GM12878 (cell line): ENCODE data around the gene STX4. TPM values are rescaled to one million over a fixed set of nuclear protein-coding genes. Genes with fewer than 3 reads are reported as not detected.
A peak's percentile ranks its signal among the peaks of the same experiment; 100 is the strongest.

ENCODE experiments used
- BCL11A ChIP-seq: IDR thresholded peaks from 2 replicates; pipeline ENCODE4 v1.6.1; 2011; ENCODE audit warnings: low read depth, low read length
- CBFB ChIP-seq: IDR thresholded peaks from 2 replicates; pipeline ENCODE4 v1.6.1; 2016; ENCODE audit warnings: antibody characterized with exemption, low read depth
- CEBPZ ChIP-seq: fragments of 150-350 bp; IDR thresholded peaks from 2 replicates; pipeline ENCODE4 v1.6.1; 2016; ENCODE audit warnings: low read depth, low read length
- CHD2 ChIP-seq: IDR thresholded peaks from 2 replicates; pipeline ENCODE4 v1.6.1; 2011; ENCODE audit warnings: low read depth, low read length, improper control_type of control experiment, borderline replicate concordance
- CREM ChIP-seq: IDR thresholded peaks from 2 replicates; pipeline ENCODE4 v1.6.1; 2014; ENCODE audit warnings: antibody characterized with exemption, low read depth
- CUX1 ChIP-seq: IDR thresholded peaks from 2 replicates; pipeline ENCODE4 v1.6.1; 2012; ENCODE audit warnings: improper control_type of control experiment, low read depth, low read length; ENCODE audit not compliant: insufficient replicate concordance
- FOXK2 ChIP-seq: fragments of 450-650 bp; IDR thresholded peaks from 2 replicates; pipeline ENCODE4 v1.6.1; 2017; ENCODE audit warnings: mild to moderate bottlenecking, moderate library complexity
- JUNB ChIP-seq: IDR thresholded peaks from 2 replicates; pipeline ENCODE4 v1.6.1; 2016; ENCODE audit warnings: antibody characterized with exemption, mild to moderate bottlenecking
- JUND ChIP-seq: IDR thresholded peaks from 2 replicates; pipeline ENCODE4 v1.6.1; 2012; ENCODE audit warnings: low read depth, mild to moderate bottlenecking, low read length, improper control_type of control experiment, moderate library complexity
- KDM1A ChIP-seq: fragments of 200-600 bp; sonication (generic); IDR thresholded peaks from 2 replicates; pipeline ENCODE4 v1.6.1; 2016; ENCODE audit warnings: borderline replicate concordance
- MEF2A ChIP-seq: IDR thresholded peaks from 2 replicates; pipeline ENCODE4 v1.6.1; 2011; ENCODE audit warnings: low read depth, mild to moderate bottlenecking, low read length, moderate library complexity; ENCODE audit not compliant: insufficient read depth
- MEF2B ChIP-seq: fragments of 450-650 bp; IDR thresholded peaks from 2 replicates; pipeline ENCODE4 v1.6.1; 2018; ENCODE audit warnings: mild to moderate bottlenecking, moderate library complexity; ENCODE audit not compliant: partially characterized antibody, poor library complexity, severe bottlenecking
- MLLT1 ChIP-seq: fragments of 450-650 bp; IDR thresholded peaks from 2 replicates; pipeline ENCODE4 v1.6.1; 2016; ENCODE audit warnings: mild to moderate bottlenecking
- MXI1 ChIP-seq: fragments of 150-350 bp; IDR thresholded peaks from 2 replicates; pipeline ENCODE4 v1.6.1; 2011; ENCODE audit warnings: low read depth, mild to moderate bottlenecking, inconsistent platforms, low read length, improper control_type of control experiment
- PML ChIP-seq: IDR thresholded peaks from 2 replicates; pipeline ENCODE4 v1.6.1; 2012; ENCODE audit warnings: low read length, inconsistent platforms
- POLR2AphosphoS2 ChIP-seq: IDR thresholded peaks from 2 replicates; pipeline ENCODE4 v1.6.1; 2011; ENCODE audit warnings: low read depth, mild to moderate bottlenecking, low read length, improper control_type of control experiment, moderate library complexity
- RAD21 ChIP-seq: IDR thresholded peaks from 2 replicates; pipeline ENCODE4 v1.6.1; 2011; ENCODE audit warnings: mild to moderate bottlenecking, low read depth, low read length, moderate library complexity; ENCODE audit not compliant: insufficient read depth
- SMAD1 ChIP-seq: fragments of 450-650 bp; IDR thresholded peaks from 2 replicates; pipeline ENCODE4 v1.6.1; 2018; ENCODE audit warnings: mild to moderate bottlenecking, low read depth; ENCODE audit not compliant: partially characterized antibody
- SP1 ChIP-seq: IDR thresholded peaks from one replicate; pipeline ENCODE4 v1.6.1; 2011; ENCODE audit warnings: low read depth, low read length
- SREBF2 ChIP-seq: IDR thresholded peaks from 2 replicates; pipeline ENCODE4 v1.6.1; 2012; ENCODE audit warnings: mild to moderate bottlenecking, low read length
- TCF12 ChIP-seq: IDR thresholded peaks from 2 replicates; pipeline ENCODE4 v1.6.1; 2011; ENCODE audit warnings: low read depth, mild to moderate bottlenecking, low read length
- WRNIP1 ChIP-seq: IDR thresholded peaks from 2 replicates; pipeline ENCODE4 v1.6.1; 2011; ENCODE audit warnings: low read depth, low read length, improper control_type of control experiment, borderline replicate concordance
- YY1 ChIP-seq: IDR thresholded peaks from 2 replicates; pipeline ENCODE4 v1.6.1; 2011; ENCODE audit warnings: low read depth, mild to moderate bottlenecking, low read length
- ZZZ3 ChIP-seq: IDR thresholded peaks from 2 replicates; pipeline ENCODE4 v1.6.1; 2011; ENCODE audit warnings: low read depth; ENCODE audit not compliant: control insufficient read depth, insufficient read length
- polyA plus RNA-seq, 11 experiments: library from polyadenylated mRNA; depleted of rRNA in 4 of 11; unstranded in 6 of 11; stranded (reverse) in 5 of 11; fragments of >200 nt; fragmentation: Nextera tagmentation in 4 of 11; fragmentation: Illumina TruSeq in 1 of 11; extraction: Ambion mirVana in 4 of 11; extraction: Trizol in 1 of 11; gene quantifications; 1 replicate in 1 of 11; 2 replicates in 10 of 11; pipeline versions ENCODE4 v1.2.1 to v1.2.3, GENCODE V29; 2011 to 2016; ENCODE audit warnings: inconsistent platforms in 2 of 11, missing spikeins in 2 of 11, low read depth in 1 of 11
- total RNA-seq, 4 experiments: library from RNA; depleted of rRNA in 3 of 4; stranded (reverse); fragments of >200 nt in 3 of 4; fragmentation: Illumina TruSeq in 1 of 4; extraction: Trizol in 1 of 4; gene quantifications; 2 replicates each; pipeline versions ENCODE4 v1.2.1 to v1.2.3, GENCODE V29; 2013 to 2021

The STX4 gene
- total and polyA plus RNA-seq, 10 of the 15 experiments (the other 5 are each of a cell fraction or from before 2014, with no cell fraction given) = 3.3 to 37.6 (median 22.6) TPM

- TF ChIP-seq CUX1 (no peak), JUND (peak; percentile 61; the same call in 1 of the 2 replicates), ZZZ3 (no peak), MEF2A (no peak), JUNB (peak; percentile 48; the same call in 1 of the 2 replicates), RAD21 (no peak), MEF2B (no peak), POLR2AphosphoS2 (no peak), CEBPZ (no peak), SMAD1 (no peak), CBFB (no peak), SP1 (no peak), TCF12 (no peak), CHD2 (no peak), YY1 (no peak), BCL11A (0 out of 2 replicates have a peak, but pooled peaks have one; percentile 43), MLLT1 (no peak), PML (no peak), FOXK2 (no peak), MXI1 (no peak), WRNIP1 (no peak), CREM (peak; percentile 51; the same call in 1 of the 2 replicates), KDM1A (no peak), SREBF2 (no peak)
Observed at GRCh38 chr16:31071861-31072260, 38.5 kb downstream of the STX4 start (continued).
